GM23248 (cell line): ENCODE data around the gene AFG3L2.

ENCODE experiments used
- EZH2 ChIP-seq: fragments of 200-600 bp; sonication (generic); IDR thresholded peaks from 2 replicates; pipeline ENCODE4 v1.6.1; 2018; ENCODE audit warnings: antibody characterized with exemption, mild to moderate bottlenecking; ENCODE audit not compliant: insufficient read depth, poor library complexity, severe bottlenecking
- EZH2phosphoT487 ChIP-seq: fragments of 200-600 bp; sonication (generic); IDR thresholded peaks from 2 replicates; pipeline ENCODE4 v1.6.1; 2018; ENCODE audit warnings: antibody characterized with exemption, moderate library complexity, mild to moderate bottlenecking, low read depth; ENCODE audit not compliant: insufficient read depth

GRCh38 chr18:12287131-12287681 lies 89.8 kb downstream of the AFG3L2 start:
- TF ChIP-seq EZH2 (no peak), EZH2phosphoT487 (no peak)
